Adrenal gland (tissue), 12 donors: ENCODE measurements around the gene RHOBTB1. TPM values are rescaled to one million over a fixed set of nuclear protein-coding genes. Genes with fewer than 3 reads are reported as not detected.
A peak's percentile ranks its signal among the peaks of the same experiment; 100 is the strongest.

Experiments
- DNase-seq, 7 donors: peaks; one replicate each; pipeline ENCODE4 v3.0.0-alpha.2; 2019 to 2020
- H3K27ac ChIP-seq, 5 donors: fragments of 200-600 bp; sonication (generic) in 4 of 5; 1 replicate in 3 of 5; 2 replicates in 2 of 5; pipeline versions ENCODE4 v1.5.1 to v1.8.0; 2016 to 2020; ENCODE audit warnings: mild to moderate bottlenecking in 1 of 5
- H3K27me3 ChIP-seq: fragments of 200-600 bp; 2 replicates; pipeline ENCODE4 v1.8.0; 2021
- H3K36me3 ChIP-seq, 2 donors: fragments of 200-600 bp; replicated peaks in 1 of 2; 1 replicate in 1 of 2; 2 replicates in 1 of 2; pipeline versions ENCODE4 v1.5.1 to v1.8.0; 2018 to 2022
- H3K4me1 ChIP-seq, 2 donors: fragments of 200-600 bp; replicated peaks in 1 of 2; 1 replicate in 1 of 2; 2 replicates in 1 of 2; pipeline versions ENCODE4 v1.5.1 to v1.8.0; 2018 to 2021
- H3K4me3 ChIP-seq, 4 donors: fragments of 200-600 bp; sonication (generic) in 3 of 4; one replicate each; pipeline ENCODE4 v1.5.1; 2016 to 2018
- H3K9me3 ChIP-seq, 3 donors: fragments of 200-600 bp; sonication (generic) in 1 of 3; replicated peaks in 1 of 3; 1 replicate in 2 of 3; 2 replicates in 1 of 3; pipeline versions ENCODE4 v1.5.1 to v1.8.0; 2016 to 2021
- CTCF ChIP-seq, 6 experiments: fragments of 450-650 bp in 4 of 6; fragments of 200-600 bp in 2 of 6; sonication (generic) in 1 of 6; IDR thresholded peaks; 1 replicate in 5 of 6; 2 replicates in 1 of 6; pipeline versions ENCODE4 v1.5.1 to v1.8.0; 2016 to 2021; ENCODE audit warnings: antibody characterized with exemption in 6 of 6, mild to moderate bottlenecking in 2 of 6, moderate library complexity in 1 of 6
- POLR2A ChIP-seq, 2 donors: fragments of 450-650 bp; IDR thresholded peaks; one replicate each; pipeline ENCODE4 v1.6.1; 2017; ENCODE audit warnings: antibody characterized with exemption in 2 of 2, mild to moderate bottlenecking in 2 of 2, moderate library complexity in 1 of 2
- WGBS, 4 donors: extraction: QIAGEN DNeasy Blood & Tissue Kit in 2 of 4; methylation state at CpG; one replicate each; pipeline versions ENCODE4 v1.1.5 to v1.1.7; 2013 to 2017; 5-methylcytosine and 5-hydroxymethylcytosine counted together
- intact Hi-C, 2 donors: fragments of 100-400 bp; cut with DNase I; formaldehyde crosslinking; loops; one replicate each; pipeline versions ENCODE4 v1.14.1 to v1.15.0; 2022 to 2023
- polyA plus RNA-seq, 3 donors: library from polyadenylated mRNA; stranded (reverse); fragments of 200-250 nt in 2 of 3; fragments of 350-450 nt in 1 of 3; fragmentation: Illumina TruSeq in 1 of 3; extraction: RNeasy Lipid Tissue Mini Kit (QIAGEN cat#74804) in 1 of 3; gene quantifications; one replicate each; pipeline ENCODE4 v1.2.3, GENCODE V29; 2013 to 2014
- total RNA-seq, 9 donors: library from RNA; depleted of rRNA in 4 of 9; stranded (reverse); fragments of >200 nt in 4 of 9; fragments of 120-200 nt in 1 of 9; fragmentation: NEBNext Ultra II Directional in 1 of 9; extraction: Animal tissue kit (Norgen Biotek cat#: 25700) in 1 of 9; gene quantifications; one replicate each; pipeline versions ENCODE4 v1.1.0 to v1.2.4, GENCODE V29; 2013 to 2023
- donor health status: healthy with polysubstance abuse.
- donor health status: Bipolar disorder and iron deficiency.
- donor health status: DM: yes; HTN: yes; CAD: no.
- donor health status: DM: no; HTN: no; CAD: no.
- donor health status: DM: no; HTN: no; CAD: no.
- donor health status: DM: yes; HTN: yes; CAD: no.

RHOBTB1 gene
- total and polyA plus RNA-seq, 12 donors: 7.9 to 122 (median 26.6) TPM

DNA sequence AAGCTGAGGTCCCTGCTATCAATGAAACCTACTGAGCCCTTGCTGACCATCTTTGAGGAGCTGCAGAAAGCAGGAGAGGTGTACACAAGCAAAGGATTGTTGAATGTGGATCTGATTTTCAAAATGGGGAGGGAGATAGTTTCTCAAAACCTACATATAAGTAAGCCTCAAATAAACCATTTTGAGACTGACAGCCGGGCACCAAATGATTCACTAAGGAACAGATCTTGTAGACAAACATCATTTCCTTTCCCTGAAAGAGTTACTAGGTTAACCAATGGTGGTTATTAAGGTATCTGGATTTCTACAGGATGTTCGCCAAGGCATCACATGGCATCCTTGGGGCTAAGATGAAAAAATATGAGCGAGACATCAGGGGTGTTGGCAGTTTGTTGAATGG lies 24.5 kb upstream of the RHOBTB1 start:
- H3K4me1 ChIP-seq: peaks cover 10 to 27% of the 10 kb centered on the region in 2 donors
- no peak for DNase-seq
- no peaks in the 10 kb centered on the region for H3K27me3 ChIP-seq
- intact Hi-C loops: loop anchor here in 1 of 2 donors (10.0 kb wide), 1 partner anchor 316 kb away; no protein-coding TSS in a partner anchor
- TF ChIP-seq POLR2A (IDR thresholded peaks at IDR 0.05) (no peak), CTCF (IDR thresholded peaks at IDR 0.05) (no peak)
- no peaks in the 10 kb centered on the region for H3K36me3 ChIP-seq
- H3K9me3 ChIP-seq: no peaks in the 10 kb centered on the region
- WGBS, 4 donors: 94 to 99% (median 97%) methylated on average over 3 of the region's 3 CpGs
- H3K4me3 ChIP-seq: no peak overlapping the region
- H3K27ac ChIP-seq: no peak overlapping the region

DNA sequence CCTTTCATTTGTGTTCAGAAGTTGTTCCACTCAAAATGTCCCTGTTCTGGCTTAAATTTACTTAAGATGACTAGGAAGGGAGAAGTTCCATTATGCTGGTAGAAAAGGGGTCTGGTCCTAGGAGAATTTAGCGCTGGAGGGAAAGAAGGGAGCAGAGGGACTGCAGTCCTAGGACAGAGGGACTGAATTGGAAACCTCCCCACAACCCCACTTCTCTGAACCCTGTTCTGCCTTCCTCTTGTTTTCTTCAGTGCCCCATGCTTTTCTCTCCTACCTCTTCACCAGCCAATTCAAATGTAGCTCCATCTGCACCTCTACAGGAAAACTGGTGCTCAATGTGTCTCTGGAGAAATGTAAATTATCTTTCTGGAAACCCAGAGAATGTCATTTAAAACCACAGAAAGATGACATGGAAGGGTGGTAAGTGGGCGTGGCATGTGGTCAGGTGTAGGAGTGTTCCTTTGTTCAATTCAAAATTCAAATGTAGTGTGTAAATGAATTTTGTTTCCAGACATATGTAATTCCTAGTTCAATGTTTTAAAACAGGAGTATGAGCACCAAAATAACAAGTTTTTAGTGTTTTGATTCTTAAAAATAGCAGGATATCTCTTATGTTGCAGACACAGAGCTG lies 24.0 kb upstream of the RHOBTB1 start:
- DNase-seq: no peak
- Histone ChIP-seq H3K4me1 (peaks cover 10 to 31% of the 10 kb centered on the region in 2 donors), H3K9me3 (no peaks in the 10 kb centered on the region), H3K36me3 (no peaks in the 10 kb centered on the region), H3K4me3 (no peak overlapping the region), H3K27ac (no peak overlapping the region), H3K27me3 (no peaks in the 10 kb centered on the region)
- TF ChIP-seq CTCF (IDR thresholded peaks at IDR 0.05): no peak
- TF ChIP-seq POLR2A (IDR thresholded peaks at IDR 0.05): no peak
- intact Hi-C loops: loop anchor here in 1 of 2 donors (10.0 kb wide), 1 partner anchor 317 kb away; no protein-coding TSS in a partner anchor
- 73 to 96% (median 93%) methylated on average over 2 of the region's 2 CpGs for WGBS, 4 donors

DNA sequence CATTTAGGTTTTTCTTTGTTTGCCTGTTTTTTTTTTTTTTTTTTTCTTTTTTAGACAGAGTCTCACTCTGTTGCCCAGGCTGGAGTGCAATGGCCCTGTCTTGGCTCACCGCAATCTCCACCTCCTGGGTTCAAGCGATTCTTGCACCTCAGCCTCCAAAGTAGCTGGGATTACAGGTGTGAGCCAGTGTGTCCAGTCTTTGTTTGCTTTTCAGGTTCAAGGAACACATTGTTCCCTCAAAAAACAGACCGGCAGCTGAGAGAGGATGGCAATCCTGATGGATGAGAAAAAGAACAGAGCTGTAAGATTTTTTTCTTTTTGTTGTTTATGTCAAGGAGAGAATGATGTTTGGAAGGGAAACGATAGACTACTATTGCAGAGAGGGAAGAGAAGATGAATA lies 23.3 kb upstream of the RHOBTB1 start:
- Histone ChIP-seq H3K9me3 (no peaks in the 10 kb centered on the region), H3K4me3 (no peak overlapping the region), H3K4me1 (peaks cover 10 to 33% of the 10 kb centered on the region in 2 donors), H3K27me3 (no peaks in the 10 kb centered on the region), H3K36me3 (no peaks in the 10 kb centered on the region), H3K27ac (no peak overlapping the region)
- 85 to 92% (median 88%) methylated on average over 4 of the region's 4 CpGs for WGBS, 4 donors
- intact Hi-C loops: loop anchor here in 1 of 2 donors (10.0 kb wide), 1 partner anchor 318 kb away; no protein-coding TSS in a partner anchor
- no peak for DNase-seq
- no peak for TF ChIP-seq POLR2A (IDR thresholded peaks at IDR 0.05)
- no peak for TF ChIP-seq CTCF (IDR thresholded peaks at IDR 0.05)

DNA sequence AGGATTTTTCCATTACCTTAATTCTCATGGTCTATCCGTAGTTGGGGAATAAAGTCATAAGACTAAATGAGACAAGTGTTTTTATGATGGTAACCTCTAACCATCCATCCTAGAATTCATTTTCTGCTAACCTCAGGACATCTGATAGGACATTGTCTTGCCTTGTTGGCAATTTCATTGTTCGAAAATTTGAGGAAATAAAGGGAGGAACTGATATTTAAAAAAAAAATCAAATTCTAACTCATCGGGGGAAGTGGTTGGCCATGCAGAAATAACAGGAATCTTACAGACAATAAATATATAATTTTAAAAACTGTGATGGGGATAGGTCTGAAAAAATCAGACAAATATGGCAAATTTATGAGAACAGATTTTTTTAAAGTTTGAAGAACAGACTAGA lies 21.7 kb upstream of the RHOBTB1 start:
- no peak for TF ChIP-seq POLR2A (IDR thresholded peaks at IDR 0.05)
- no peak for TF ChIP-seq CTCF (IDR thresholded peaks at IDR 0.05)
- intact Hi-C loops: loop anchor here in 1 of 2 donors (10.0 kb wide), 1 partner anchor 319 kb away; no protein-coding TSS in a partner anchor
- WGBS, 4 donors: 76 to 83% (median 80%) methylated on average over 3 of the region's 3 CpGs
- peak overlapping the region in 1 of 5 donors; percentile 4 for H3K27ac ChIP-seq
- H3K36me3 ChIP-seq: no peaks in the 10 kb centered on the region
- no peak overlapping the region for H3K4me3 ChIP-seq
- H3K4me1 ChIP-seq: peaks cover 10 to 33% of the 10 kb centered on the region in 2 donors
- DNase-seq: no peak
- no peaks in the 10 kb centered on the region for H3K27me3 ChIP-seq
- H3K9me3 ChIP-seq: no peaks in the 10 kb centered on the region
